Endothelial cell of umbilical vein (primary cell): Measurements from ENCODE around the gene IGF1.

Source experiments
- CTCF ChIP-seq, 2 donors: IDR thresholded peaks; 1 replicate in 1 of 2; 2 replicates in 1 of 2; pipeline ENCODE4 v1.5.1; 2011; ENCODE audit warnings: low read length in 2 of 2, mild to moderate bottlenecking in 2 of 2, moderate library complexity in 2 of 2, control low read depth in 1 of 2, inconsistent platforms in 1 of 2, low read depth in 1 of 2; ENCODE audit not compliant: insufficient read depth in 1 of 2; ENCODE audit errors: extremely low read depth in 1 of 2
- EZH2 ChIP-seq: IDR thresholded peaks from 2 replicates; pipeline ENCODE4 v1.6.1; 2012; ENCODE audit warnings: borderline replicate concordance, low read depth, mild to moderate bottlenecking, moderate library complexity, low read length, inconsistent platforms; ENCODE audit not compliant: severe bottlenecking
- FOS ChIP-seq: IDR thresholded peaks from 2 replicates; pipeline ENCODE4 v1.6.1; 2011; ENCODE audit warnings: mild to moderate bottlenecking, low read length, moderate library complexity, borderline replicate concordance; ENCODE audit not compliant: insufficient read depth
- GATA2 ChIP-seq: IDR thresholded peaks from 2 replicates; pipeline ENCODE4 v1.7.0; 2011; ENCODE audit warnings: low read depth, mild to moderate bottlenecking, moderate library complexity, mixed read lengths, low read length; ENCODE audit not compliant: insufficient read length, insufficient read depth
- JUN ChIP-seq: IDR thresholded peaks from 2 replicates; pipeline ENCODE4 v1.6.1; 2011; ENCODE audit warnings: borderline replicate concordance, low read depth; ENCODE audit not compliant: insufficient read length, insufficient read depth
- MAX ChIP-seq: IDR thresholded peaks from 2 replicates; pipeline ENCODE4 v1.6.1; 2011; ENCODE audit not compliant: insufficient read depth, insufficient read length
- MYC ChIP-seq: IDR thresholded peaks from one replicate; pipeline ENCODE4 v1.6.1; 2011; ENCODE audit warnings: mild to moderate bottlenecking, low read depth, low read length
- POLR2A ChIP-seq: IDR thresholded peaks from 2 replicates; pipeline ENCODE4 v1.6.1; 2012; ENCODE audit warnings: low read depth, mild to moderate bottlenecking, control low read depth, low read length
- POLR2AphosphoS5 ChIP-seq: IDR thresholded peaks from 2 replicates; pipeline ENCODE4 v1.6.1; 2012; ENCODE audit warnings: low read depth, mild to moderate bottlenecking, control low read depth, low read length, moderate library complexity; ENCODE audit not compliant: insufficient read depth

GRCh38 chr12:102465762-102466560 lies 14.4 kb downstream of the IGF1 start:
- no peak for TF ChIP-seq CTCF (IDR thresholded peaks at IDR 0.05; ENCODE audit: extremely low read depth in 1 of 2, insufficient read depth in 1 of 2, low read depth in 1 of 2, low read length in 2 of 2)
- TF ChIP-seq JUN, result no peak
- no peak for TF ChIP-seq MYC
- TF ChIP-seq MAX, result no peak
- TF ChIP-seq POLR2A, result no peak
- TF ChIP-seq FOS, result no peak
- no peak for TF ChIP-seq POLR2AphosphoS5
- TF ChIP-seq EZH2, result no peak
- TF ChIP-seq GATA2, result no peak
